ENCODE data around the gene SNTG2. TPM values are rescaled to one million over a fixed set of nuclear protein-coding genes. Genes with fewer than 3 reads are reported as not detected.
"Not testable (repeated sequence)": the region's sequence is repeated elsewhere in the genome, so short reads cannot be mapped to it uniquely, and the experiment has no call there.

The SNTG2 gene
- total RNA-seq, 1 donor from 2014 or later: 0.17 TPM

DNA sequence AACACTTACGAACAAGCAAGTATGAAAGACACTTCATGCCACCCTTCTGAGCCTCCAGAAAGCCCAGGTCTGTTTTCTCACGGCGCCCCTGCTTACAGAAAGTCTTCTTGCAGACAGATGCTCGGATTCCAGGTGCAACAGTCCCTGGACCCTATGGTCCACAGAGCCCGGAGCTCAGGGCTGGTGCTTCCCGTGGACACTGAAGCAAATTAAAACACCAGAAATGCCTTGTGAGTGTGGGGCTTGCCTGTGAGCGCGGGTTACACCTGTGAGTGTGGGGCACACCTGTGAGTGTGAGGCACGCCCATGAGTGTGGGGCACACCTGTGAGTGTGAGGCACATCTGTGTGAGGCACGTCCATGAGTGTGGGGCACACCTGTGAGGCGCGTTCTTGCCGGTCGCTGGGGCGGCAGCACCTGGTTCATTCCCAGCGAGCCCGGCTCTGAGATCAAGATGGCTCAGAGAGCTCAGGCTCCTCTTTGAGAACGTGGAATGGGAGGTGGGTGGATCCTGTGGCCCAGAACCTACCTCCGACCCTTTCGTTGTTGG is 257.4 kb downstream of the SNTG2 start:
- DNase-seq: no peak

DNA sequence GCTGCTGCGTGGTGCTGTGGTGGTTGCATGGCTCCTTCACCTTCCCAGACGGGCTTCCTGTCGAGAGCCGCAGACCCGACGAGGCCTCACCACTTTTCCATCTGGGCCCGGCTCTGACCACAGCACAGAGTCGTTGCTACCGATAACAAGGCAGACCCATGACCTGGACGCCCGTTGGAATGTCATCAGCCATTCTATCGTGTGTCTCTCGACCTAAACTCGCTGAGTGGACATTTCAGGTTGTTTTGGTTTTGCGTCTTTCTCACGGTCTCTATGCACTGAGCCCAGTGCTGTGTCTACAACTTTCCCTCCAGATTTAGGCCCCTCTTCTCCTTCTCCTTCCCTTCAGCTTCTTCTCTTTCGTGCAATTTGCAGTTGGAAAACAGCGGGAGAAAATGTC is 257.9 kb downstream of the SNTG2 start:
- no peak for DNase-seq

DNA sequence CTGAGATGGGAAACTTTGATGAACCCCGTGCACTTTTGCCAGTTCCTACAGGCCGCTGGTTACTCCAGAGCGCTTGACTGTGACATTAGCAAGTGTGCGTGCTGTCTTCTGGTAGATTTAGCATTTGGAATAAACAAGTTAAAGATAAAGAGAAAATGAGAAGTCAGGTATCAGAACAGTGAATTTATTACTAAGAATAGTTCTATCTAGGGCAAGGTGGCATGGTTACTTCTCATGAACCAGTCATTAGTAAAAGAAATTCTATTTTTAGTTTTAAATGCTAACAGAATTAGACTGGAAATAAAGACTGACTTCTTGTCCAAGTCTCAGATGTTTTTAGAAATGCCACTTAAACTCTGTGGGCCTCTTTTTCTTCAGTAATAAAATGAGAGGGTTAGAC is 258.6 kb downstream of the SNTG2 start:
- no peak for DNase-seq

DNA sequence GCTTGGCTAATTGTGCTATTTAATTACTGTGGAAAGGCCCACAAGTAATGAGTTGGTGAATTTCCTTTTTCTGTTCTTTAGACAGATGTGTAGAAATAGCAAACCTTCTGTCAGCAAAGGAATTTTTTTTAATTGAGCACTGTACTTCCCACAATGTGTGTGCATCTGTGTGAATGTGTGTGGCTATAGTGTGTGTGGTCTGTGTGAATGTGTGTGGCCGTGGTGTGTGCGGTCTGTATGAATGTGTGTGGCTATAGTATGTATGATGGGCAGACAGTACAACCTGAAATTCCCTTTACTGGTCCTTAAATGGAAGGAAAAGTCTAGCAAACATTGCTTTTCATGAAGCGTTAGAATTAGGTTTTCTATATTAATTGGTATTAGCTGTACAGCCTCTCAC is 259.1 kb downstream of the SNTG2 start:
- no peak for DNase-seq

DNA sequence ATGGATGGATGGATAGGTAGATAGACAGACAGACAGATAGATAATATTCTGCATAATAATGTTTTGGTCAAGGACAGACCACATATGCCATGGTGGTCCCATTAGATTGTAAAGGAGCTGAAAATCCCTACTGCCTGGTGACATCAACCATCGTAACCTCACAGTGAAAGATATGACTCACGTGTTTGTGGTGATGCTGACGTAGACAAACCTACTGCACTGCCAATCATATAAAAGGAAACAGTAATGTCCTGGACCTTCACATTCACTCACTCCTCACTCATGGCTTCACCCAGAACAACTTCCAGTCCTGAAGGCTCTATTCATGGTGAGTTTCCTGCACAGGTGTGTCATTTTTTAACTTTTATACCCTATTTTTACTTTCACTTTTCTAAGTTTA is 259.7 kb downstream of the SNTG2 start:
- DNase-seq: no peak

DNA sequence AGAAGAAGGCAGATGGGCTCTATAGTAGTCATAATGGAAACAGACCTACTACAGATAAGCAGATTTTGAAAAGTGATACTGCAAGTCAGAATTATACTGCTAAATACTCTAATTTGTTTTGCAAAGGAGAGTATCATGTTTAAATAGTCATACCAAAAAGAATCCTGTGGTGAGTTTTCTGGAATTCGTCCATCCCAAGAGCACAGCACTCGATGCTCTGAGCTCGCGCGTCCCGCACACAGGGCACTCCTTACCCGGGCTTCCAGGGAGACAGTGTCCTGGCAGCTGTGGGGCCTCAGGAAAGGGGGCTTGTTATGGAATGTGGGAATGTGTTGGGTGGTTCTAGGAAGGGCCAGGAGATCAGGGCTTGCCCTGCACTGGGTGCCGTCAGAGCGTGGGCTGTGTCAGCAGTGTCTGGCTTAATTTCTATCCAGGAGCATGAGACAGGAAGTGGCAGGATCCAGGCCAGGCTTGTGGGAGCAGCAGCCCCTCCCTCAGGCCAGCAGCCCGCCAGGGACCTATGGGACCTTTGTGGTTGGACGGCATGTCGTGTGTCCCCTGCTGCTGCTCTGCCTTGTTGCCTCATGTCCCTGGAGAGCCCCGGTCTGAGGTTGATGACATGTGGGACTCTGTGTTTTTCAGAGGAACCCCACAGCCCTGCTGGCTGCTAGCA is 269.4 kb downstream of the SNTG2 start:
- DNase-seq: no peak

DNA sequence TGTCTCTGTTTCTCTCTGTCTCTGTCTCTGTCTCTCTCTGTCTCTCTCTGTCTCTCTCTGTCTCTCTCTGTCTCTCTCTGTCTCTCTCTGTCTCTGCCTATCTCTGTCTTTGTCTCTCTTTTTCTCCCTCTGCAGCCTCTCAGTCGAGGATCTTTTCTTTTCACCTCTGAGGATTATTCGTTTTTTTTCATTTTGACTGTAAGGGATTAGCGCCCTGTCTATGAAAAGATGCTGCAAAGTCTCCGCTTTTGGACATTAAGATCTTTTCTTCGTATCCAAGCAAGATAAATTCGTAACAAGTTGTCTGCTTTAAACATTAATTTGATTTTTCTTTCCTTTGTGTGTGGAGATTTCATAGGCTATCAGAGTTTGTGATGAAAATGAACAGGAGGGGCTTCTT is 271.4 kb downstream of the SNTG2 start:
- no peak for DNase-seq

DNA sequence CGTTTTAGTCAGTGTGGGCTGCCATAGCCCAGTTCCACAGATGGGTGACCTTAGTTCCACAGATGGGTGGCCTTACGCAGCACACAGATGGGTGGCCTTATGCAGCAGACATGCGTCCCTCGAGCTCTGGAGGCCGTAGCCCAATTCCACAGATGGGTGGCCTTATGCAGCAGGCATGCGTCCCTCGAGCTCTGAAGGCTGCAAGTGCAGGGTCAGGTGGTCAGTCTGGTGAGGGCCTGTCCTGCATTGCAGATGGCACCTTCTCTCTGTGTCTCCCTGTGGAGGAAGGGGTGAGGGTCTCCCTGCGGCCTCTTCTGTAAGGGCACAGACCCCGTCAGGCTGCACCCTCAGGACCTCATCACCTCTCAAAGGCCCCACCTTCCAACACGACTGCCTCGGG is 273.1 kb downstream of the SNTG2 start:
- no peak for DNase-seq

DNA sequence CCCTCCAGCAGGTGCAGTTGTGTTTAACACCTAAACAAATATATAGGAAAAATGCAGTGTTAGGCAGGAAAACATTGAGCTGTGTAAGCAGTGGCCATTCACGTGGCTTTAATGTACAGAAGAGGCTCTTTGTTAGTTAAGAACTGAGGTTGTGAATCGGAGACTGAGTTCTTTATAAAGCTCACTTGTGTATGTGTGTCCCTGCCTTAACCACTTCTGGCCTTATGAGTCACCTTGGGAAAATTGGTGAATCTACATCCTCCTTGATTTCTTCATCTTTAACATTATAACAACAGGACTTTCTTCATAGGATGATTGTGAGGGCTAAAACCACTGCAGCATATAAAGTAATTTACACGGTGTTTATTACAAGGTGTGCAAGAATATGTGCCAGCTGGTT is 274.3 kb downstream of the SNTG2 start:
- no peak for DNase-seq

DNA sequence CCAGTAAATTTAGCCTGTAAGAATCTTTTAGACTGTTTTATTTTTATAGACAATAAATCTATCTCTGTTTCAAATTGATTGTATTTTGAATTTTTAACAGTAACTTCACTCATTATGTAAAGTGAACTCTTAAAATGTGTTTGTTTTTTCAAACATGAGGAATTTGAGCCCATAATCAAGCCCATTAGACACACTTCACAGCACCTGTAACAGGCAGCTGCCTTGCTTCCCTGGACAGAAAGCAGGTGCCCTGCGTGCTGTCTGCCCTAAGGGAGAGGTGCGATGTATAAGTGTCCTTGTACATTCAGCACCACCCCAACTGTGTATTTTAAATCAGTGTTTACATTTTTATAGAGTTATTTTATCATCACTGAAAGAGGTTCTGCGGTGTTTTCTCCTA is 276.1 kb downstream of the SNTG2 start:
- DNase-seq: no peak

DNA sequence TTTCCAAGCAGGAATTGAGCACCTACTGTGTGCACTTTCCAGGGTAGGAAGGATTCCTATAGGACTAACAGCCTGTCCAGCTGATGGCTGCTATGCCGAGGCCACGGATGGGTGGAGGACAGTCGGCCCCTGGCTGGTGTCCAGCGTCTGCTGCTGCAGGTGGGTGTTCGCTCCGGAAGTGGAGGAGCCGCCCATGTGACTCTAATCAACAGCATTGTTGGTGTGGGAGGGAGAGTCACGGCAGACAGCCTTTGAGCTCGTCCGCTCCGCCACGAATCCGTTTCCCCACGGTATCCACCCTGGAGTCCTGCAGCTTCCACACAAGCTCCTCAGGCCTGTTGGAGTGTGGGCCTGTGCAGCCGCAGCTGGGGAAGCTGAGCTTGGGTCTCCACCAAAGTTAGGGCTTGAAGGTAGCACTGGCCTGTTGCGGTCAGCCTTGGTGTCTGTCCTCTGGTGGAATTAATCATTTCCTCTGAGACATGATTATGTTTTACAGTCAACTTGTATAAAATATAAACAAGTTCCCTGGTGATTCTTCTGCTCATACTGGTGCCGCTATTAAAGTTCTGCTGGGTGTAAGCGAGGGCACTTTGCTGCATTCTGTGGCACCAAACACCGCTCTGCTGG is 276.7 kb downstream of the SNTG2 start:
- DNase-seq: no peak

DNA sequence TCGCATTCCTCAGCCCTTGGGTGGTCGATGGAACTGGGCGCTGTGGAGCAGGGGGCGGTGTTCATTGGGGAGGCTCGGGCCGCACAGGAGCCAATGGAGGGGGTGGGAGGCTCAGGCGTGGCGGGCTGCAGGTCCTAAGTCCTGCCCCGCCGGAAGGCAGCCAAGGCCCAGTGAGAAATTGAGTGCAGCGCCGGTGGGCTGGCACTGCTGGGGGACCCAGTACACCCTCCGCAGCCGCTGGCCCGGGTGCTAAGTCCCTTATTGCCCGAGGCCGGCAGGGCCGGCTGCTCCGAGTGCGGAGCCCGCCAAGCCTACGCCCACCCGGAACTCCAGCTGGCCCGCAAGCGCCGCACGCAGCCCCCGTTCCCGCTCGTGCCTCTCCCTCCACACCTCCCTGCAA is 278.9 kb downstream of the SNTG2 start:
- DNase-seq: not testable (repeated sequence)

DNA sequence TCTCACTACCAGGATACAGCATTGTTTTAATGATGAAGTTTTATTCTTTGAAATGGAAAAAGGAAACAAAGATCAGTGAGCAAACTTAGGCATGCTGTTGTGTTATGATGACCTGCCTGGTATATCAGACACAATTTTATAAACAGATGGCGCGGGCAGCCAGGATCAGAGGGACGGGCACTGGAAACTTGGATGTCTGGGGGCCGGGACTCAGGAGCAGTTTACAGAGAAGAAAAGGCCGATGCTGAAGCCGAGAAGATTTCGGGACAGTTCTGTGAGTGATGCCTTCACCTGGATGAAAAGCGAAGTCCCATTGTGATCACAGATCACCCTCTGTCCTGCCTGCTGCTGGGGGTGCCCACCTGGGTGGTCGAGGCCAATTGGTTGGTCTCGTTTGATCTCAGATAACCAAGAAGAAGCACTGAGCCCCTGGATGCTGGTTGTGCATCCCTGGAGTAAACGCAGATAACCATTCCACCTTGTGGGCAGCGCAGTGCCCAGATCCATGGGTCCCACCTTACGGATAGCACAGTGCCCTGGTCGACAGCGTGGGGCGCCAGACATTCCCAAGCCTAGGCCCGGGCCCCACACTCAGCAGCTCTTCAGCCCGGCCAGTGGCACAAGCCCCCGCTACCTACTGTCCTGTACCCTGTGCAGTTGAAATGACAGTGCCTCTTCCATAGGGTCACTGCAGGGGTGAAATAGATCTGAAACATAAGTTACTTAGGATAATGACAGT is 279.7 kb downstream of the SNTG2 start:
- DNase-seq: no peak

DNA sequence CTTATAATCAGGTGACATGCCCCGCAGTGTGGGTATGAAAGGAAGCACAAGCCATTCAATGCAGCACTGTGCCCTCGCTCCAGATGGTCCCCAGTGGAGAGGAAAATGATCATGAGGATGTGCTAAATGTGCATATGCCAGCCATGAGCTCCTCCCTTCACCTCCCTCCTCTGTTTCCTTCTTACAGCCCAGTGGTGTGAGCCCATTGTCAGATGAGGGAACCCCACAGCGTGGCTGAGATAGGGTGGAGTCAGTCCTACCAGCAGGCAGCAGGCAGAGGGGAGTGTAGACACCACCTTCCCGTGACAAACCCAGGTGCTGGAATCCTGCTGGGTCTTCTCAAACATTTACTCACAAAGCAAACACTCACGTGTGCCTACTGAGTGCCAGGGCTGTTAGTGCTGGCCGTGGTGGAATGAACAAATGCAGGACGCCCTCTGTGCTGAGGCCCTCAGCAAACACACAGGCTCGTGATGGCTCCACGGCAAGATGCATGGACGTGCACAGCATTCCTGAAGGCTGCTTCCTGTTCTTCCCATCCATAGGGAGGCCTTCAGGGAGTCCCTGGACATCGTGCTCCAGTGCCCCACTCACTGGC is 280.9 kb downstream of the SNTG2 start:
- no peak for DNase-seq

DNA sequence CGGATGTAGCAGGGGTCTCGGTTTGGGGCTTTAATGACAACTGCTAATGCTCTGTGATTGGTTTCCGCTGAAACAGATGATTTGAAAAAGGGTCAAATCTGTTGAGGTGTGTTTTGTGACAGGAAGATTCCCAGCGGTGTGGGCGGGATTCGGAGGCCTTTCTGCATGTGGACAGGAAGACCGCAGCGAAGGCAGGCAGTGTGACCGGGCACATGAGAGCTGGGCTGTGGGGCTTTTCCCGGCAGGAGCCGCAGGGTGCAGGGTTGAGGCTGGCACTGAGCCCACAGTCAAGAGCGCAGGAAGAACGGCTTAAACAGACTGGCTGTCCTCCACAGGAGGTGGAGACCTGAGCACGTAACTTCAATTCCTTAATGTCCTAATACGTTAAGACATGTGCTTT is 282.6 kb downstream of the SNTG2 start:
- DNase-seq: no peak

DNA sequence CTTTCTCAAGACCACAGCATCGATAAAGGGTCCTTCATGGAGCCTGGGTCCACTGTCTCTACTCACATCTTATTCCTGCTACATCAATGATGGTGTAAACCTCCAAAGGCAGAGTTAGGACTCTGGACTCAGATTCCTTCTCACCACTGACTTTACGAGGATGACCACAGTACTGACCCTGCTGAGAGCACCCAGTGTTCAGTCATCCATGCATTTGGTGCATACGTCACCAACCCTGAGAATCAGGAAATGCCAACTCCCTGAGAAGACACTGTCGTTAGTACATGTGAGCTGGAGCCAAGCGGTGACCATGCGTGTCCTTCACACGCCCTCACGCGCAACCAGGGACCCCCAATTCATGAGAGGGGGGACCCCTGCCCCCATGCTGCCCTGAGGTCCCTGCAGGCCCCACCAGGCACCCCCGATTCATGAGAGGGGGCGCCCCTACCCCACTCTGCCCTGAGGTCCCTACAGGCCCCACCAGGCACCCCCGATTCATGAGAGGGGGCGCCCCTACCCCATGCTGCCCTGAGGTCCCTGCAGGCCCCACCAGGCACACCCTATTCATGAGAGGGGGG is 284.2 kb downstream of the SNTG2 start:
- no peak for DNase-seq

DNA sequence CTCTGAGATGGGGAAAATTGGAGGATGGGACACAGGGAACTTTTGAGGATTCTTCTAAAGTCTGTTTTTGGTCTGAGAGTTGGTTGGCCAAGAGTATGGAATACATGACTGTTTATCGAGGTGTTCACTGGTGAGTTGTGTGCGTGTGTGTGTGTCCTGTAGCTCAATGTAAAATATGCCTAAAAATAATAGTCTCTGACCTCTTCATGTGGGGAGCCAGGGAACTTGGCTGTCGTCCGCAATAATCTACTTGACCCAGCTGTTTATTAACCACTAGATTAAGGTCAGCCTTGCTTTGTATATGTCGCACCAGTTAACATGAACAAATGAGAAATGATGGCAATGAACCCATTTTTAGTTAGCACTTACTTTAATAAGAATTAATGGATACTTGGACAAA is 285.2 kb downstream of the SNTG2 start:
- DNase-seq: no peak

DNA sequence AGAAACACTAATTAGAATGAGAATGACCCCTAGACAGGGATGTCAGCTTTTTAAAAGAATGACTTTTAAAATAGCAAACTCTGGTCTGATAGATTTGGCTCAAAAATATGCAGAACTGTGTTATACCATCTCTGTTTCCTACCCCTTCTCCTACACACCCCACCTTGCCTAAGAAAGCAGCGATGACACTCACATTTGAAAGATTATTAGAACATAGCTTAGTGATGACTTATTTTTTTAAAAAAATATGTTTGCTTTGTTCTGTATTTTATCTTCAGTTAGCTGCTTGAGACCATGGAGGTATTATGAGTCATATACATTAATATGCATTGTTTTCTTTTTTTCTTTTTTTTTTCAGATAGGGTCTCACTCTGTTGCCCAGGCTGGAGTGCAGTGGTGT is 286.0 kb downstream of the SNTG2 start:
- no peak for DNase-seq

DNA sequence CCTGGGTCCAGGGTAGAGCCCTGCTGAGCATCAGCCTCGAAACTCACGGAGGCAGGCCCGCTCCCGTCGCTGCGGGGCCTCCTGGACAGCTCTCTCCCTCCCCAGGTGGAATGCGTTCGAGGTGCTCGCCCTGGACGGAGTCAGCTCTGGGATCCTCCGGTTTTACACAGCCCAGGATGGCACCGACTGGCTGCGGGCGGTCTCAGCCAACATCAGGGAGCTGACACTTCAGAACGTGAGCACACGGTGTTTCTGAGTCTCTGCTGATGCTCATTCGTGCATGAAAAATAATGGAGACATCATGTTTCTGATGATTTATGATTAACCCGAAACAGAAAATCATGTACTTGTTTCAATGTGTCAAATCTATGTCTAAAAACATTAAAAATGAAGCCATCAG is 287.1 kb downstream of the SNTG2 start:
- DNase-seq: no peak

DNA sequence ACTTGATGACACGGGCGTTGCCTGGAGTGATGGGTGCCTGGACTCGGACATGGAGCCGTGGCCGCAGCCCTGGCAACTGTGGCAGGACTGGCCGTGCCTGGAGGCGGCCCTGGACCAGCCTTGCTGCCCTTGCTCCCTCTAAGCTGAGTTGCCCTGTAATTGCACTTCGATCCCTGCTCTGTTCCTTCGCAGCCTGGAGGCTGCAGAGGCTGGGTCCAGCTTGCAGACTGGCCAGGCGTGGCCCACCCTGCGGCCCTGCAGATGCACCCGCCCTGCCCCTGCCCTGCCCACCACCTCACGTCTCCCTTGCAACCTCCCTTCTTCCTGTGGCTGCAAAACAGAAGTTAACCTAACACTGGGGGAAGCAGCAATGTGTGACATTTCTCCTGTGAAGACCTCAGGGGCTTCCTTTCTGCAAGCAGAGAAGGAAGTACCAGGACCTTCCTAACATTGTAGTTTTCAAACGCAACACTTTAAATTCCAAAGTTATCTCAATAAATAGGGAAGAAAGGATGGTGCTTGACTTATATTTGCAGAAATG is 288.0 kb downstream of the SNTG2 start:
- DNase-seq: no peak

DNA sequence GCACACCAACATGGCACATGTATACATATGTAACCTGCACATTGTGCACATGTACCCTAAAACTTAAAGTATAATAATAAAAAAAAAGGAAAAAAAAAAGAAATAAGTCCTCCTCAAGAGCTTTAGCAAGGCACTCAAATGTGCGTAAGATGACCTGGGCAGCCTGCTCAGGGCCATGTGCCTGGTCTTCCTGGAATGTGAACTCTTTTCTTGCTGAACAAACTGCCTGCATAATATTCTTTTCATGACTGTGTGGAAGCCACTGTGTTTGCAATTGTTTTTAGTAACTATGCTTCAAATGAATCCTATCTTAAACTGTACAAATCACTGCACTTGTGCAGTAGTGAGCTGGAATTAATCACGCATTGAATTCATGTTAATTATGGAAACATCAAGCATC is 294.5 kb downstream of the SNTG2 start:
- no peak for DNase-seq

DNA sequence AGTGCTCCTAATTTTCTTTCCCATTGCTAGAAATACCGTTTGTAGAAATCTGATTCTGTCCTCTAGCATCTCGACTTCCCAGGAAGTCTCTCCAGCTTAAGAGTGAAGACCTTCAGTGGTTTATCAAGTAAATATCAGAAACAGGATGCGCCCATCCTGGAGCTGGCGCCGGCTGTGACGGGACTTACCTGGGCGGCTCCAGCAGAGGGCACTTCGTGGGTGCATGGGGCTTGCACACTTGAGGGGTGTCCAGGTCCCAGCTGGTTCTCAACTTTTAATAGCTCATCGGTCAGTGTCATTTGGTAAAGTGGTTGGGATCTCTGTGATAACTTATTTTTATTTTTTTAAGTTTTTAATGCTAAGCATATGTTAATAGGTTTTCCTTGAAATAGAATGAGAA is 295.6 kb downstream of the SNTG2 start:
- no peak for DNase-seq

DNA sequence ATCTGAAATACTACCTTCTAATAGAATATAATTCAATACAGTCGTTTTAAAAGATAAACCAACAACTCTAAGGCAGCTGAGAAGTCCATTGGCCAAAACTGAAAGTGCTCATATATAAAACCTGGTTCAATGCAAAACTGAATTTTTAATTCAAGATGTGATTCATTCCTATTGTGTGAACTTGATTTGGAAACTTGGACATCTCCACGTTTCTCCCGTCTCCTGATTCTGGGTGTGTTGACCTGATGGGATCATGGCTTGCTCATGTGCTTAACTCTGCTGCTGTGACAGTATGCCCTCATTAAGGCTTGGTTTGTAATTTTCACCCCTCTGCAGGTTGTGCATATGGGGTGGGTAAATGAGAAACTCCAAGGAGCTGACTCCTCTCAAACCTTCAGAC is 296.3 kb downstream of the SNTG2 start:
- no peak for DNase-seq

Measured in dermis blood vessel endothelial cell (primary cell).